ENCODE data around the gene MKNK1.

DNA sequence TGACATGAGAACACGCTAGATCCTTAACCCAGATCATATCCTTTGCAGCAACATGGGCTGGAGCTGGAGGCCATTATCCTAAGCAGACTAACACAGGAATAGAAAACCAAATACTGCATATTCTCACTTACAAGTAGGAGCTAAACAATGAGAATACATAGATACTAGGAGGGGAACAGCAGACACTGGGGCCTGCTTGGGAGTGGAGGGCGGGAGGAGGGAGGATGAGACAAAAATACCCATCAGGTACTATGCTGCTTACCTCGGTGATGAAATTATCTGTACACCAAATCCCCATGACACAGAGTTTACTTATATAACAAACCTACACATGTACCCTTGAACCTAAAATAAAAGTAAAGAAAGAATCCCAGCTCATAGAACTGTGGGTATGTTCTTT, 13.8 kb upstream of the MKNK1 start:
- TF ChIP-seq CTCF (IDR thresholded peaks at IDR 0.05) (no peak), EZH2 (IDR thresholded peaks at IDR 0.05; ENCODE audit: borderline replicate concordance, insufficient read depth, low read depth, low read length, poor library complexity, severe bottlenecking) (no peak)
